H1 (cell line): ENCODE measurements around the gene TBC1D20. TPM values are rescaled to one million over a fixed set of nuclear protein-coding genes. Genes with fewer than 3 reads are reported as not detected.

Source experiments
- CTCF ChIA-PET: fragments of 300-600 bp; sonication (Branson Sonifier 250); formaldehyde crosslinking; loops from one replicate; lab custom pipeline; 2021; ENCODE audit not compliant: partially characterized antibody; lab: Charles Lee
- POLR2A ChIA-PET: fragments of 300-600 bp; sonication (Branson Sonifier 250); formaldehyde crosslinking; loops from one replicate; lab custom pipeline; 2021; ENCODE audit warnings: inconsistent platforms; ENCODE audit not compliant: partially characterized antibody; lab: Charles Lee
- DNase-seq, 2 experiments: peaks; one replicate each; pipeline versions ENCODE4 v3.0.0 to v3.0.0-alpha.2; 2010 to 2022; ENCODE audit warnings: low spot score in 2 of 2, low read depth in 1 of 2, mixed read lengths in 1 of 2
- FAIRE-seq: peaks from 2 replicates; lab custom pipeline; 2011; peaks lifted over from hg19 to GRCh38; lab: Jason Lieb, UNC
- H2AFZ ChIP-seq: 2 replicates; pipeline ENCODE4 v1.8.1; 2012; ENCODE audit warnings: low read length, inconsistent platforms
- H2AK5ac ChIP-seq: 2 replicates; pipeline ENCODE4 v1.6.1; 2013; ENCODE audit warnings: low read depth, low read length
- H2BK120ac ChIP-seq: replicated peaks from 2 replicates; pipeline ENCODE3; 2013; ENCODE audit warnings: low read depth, low read length, inconsistent platforms
- H2BK12ac ChIP-seq: 2 replicates; pipeline ENCODE4 v1.6.1; 2013; ENCODE audit warnings: low read depth, low read length
- H2BK15ac ChIP-seq: 2 replicates; pipeline ENCODE4 v1.6.1; 2013; ENCODE audit warnings: low read length
- H2BK20ac ChIP-seq: 2 replicates; pipeline ENCODE4 v1.6.1; 2013; ENCODE audit warnings: low read length
- H2BK5ac ChIP-seq: 2 replicates; pipeline ENCODE4 v1.6.1; 2013; ENCODE audit warnings: low read depth, low read length
- H3K14ac ChIP-seq: 2 replicates; pipeline ENCODE4 v1.6.1; 2013; ENCODE audit warnings: inconsistent platforms; ENCODE audit not compliant: insufficient read length
- H3K18ac ChIP-seq: 2 replicates; pipeline ENCODE4 v1.6.1; 2013; ENCODE audit warnings: low read length; ENCODE audit errors: extremely low read depth
- H3K23ac ChIP-seq: 2 replicates; pipeline ENCODE4 v1.6.1; 2013; ENCODE audit warnings: inconsistent platforms; ENCODE audit not compliant: insufficient read length
- H3K23me2 ChIP-seq: 2 replicates; pipeline ENCODE4 v1.6.1; 2013; ENCODE audit warnings: low read depth, low read length
- H3K27ac ChIP-seq: 2 replicates; pipeline ENCODE4 v1.6.1; 2011; ENCODE audit warnings: low read depth, low read length, inconsistent platforms
- H3K27me3 ChIP-seq, 4 experiments: replicated peaks in 1 of 4; 1 replicate in 1 of 4; 2 replicates in 3 of 4; pipeline versions ENCODE4 v1.6.1 to v1.8.1; 2011 to 2013; ENCODE audit warnings: low read length in 3 of 4, mild to moderate bottlenecking in 3 of 4, inconsistent platforms in 2 of 4, mixed read lengths in 2 of 4, moderate library complexity in 1 of 4; ENCODE audit not compliant: control insufficient read depth in 3 of 4, insufficient read depth in 3 of 4; ENCODE audit errors: extremely low read depth in 1 of 4
- H3K36me3 ChIP-seq, 4 experiments: 2 replicates each; pipeline versions ENCODE4 v1.6.1 to v1.8.1; 2011 to 2013; ENCODE audit warnings: mild to moderate bottlenecking in 4 of 4, low read length in 3 of 4, moderate library complexity in 2 of 4, control low read depth in 1 of 4, inconsistent platforms in 1 of 4; ENCODE audit not compliant: insufficient read depth in 4 of 4, control insufficient read depth in 2 of 4
- H3K4ac ChIP-seq: replicated peaks from 2 replicates; pipeline ENCODE3; 2013; ENCODE audit warnings: low read length, low read depth, mixed read lengths, inconsistent platforms; ENCODE audit not compliant: insufficient read length
- H3K4me1 ChIP-seq, 4 experiments: replicated peaks in 1 of 4; 1 replicate in 1 of 4; 2 replicates in 3 of 4; pipeline versions ENCODE4 v1.6.1 to v1.8.1; 2011 to 2013; ENCODE audit warnings: low read length in 3 of 4, inconsistent platforms in 2 of 4, mixed read lengths in 1 of 4; ENCODE audit not compliant: insufficient read depth in 4 of 4, control insufficient read depth in 3 of 4
- H3K4me2 ChIP-seq, 2 experiments: 2 replicates each; pipeline versions ENCODE4 v1.6.1 to v1.8.1; 2011 to 2013; ENCODE audit warnings: low read depth in 2 of 2, low read length in 2 of 2, control low read depth in 1 of 2, inconsistent platforms in 1 of 2, mild to moderate bottlenecking in 1 of 2; ENCODE audit not compliant: insufficient read depth in 1 of 2
- H3K4me3 ChIP-seq, 4 experiments: fragments of 200-600, 300-600 bp in 1 of 4; sonication (generic), shearing (Covaris generic), sonication (Bioruptor Twin) in 1 of 4; 2 replicates each; pipeline versions ENCODE4 v1.5.1 to v1.8.1; 2011 to 2016; ENCODE audit warnings: low read length in 4 of 4, low read depth in 3 of 4, control low read depth in 2 of 4, inconsistent platforms in 2 of 4, mild to moderate bottlenecking in 2 of 4, mixed read lengths in 1 of 4, moderate library complexity in 1 of 4; ENCODE audit not compliant: insufficient read depth in 2 of 4; ENCODE audit errors: extremely low read depth in 1 of 4
- H3K56ac ChIP-seq: replicated peaks from 2 replicates; pipeline ENCODE3; 2013; ENCODE audit warnings: low read depth, mild to moderate bottlenecking, mixed read lengths, low read length, inconsistent platforms; ENCODE audit not compliant: insufficient read length
- H3K79me1 ChIP-seq: 2 replicates; pipeline ENCODE4 v1.6.1; 2013; ENCODE audit warnings: low read depth, low read length, control low read depth
- H3K79me2 ChIP-seq, 2 experiments: 2 replicates each; pipeline versions ENCODE4 v1.6.1 to v1.8.1; 2012 to 2013; ENCODE audit warnings: low read length in 2 of 2, mild to moderate bottlenecking in 2 of 2, inconsistent platforms in 1 of 2; ENCODE audit not compliant: insufficient read depth in 2 of 2, control insufficient read depth in 1 of 2
- H3K9ac ChIP-seq, 4 experiments: replicated peaks in 1 of 4; 1 replicate in 1 of 4; 2 replicates in 3 of 4; pipeline versions ENCODE4 v1.6.1 to v1.8.1; 2011 to 2013; ENCODE audit warnings: low read depth in 3 of 4, low read length in 3 of 4, control low read depth in 2 of 4, mild to moderate bottlenecking in 2 of 4, moderate library complexity in 2 of 4, inconsistent platforms in 1 of 4; ENCODE audit errors: extremely low read depth in 1 of 4
- H3K9me3 ChIP-seq, 2 experiments: 2 replicates each; pipeline versions ENCODE4 v1.6.1 to v1.8.1; 2012 to 2013; ENCODE audit warnings: mild to moderate bottlenecking in 2 of 2, moderate library complexity in 2 of 2, control low read depth in 1 of 2, inconsistent platforms in 1 of 2, low read depth in 1 of 2, low read length in 1 of 2, mixed read lengths in 1 of 2; ENCODE audit not compliant: insufficient read depth in 2 of 2
- H4K20me1 ChIP-seq, 2 experiments: replicated peaks in 1 of 2; 2 replicates each; pipeline versions ENCODE3 to v1.8.1; 2011 to 2013; ENCODE audit warnings: inconsistent platforms in 2 of 2, low read length in 2 of 2, mild to moderate bottlenecking in 1 of 2; ENCODE audit not compliant: insufficient read depth in 2 of 2, control insufficient read depth in 1 of 2
- H4K5ac ChIP-seq: 2 replicates; pipeline ENCODE4 v1.6.1; 2013; ENCODE audit warnings: low read length, low read depth, mixed read lengths, inconsistent platforms; ENCODE audit not compliant: insufficient read length
- H4K8ac ChIP-seq: 2 replicates; pipeline ENCODE4 v1.8.0; 2013; ENCODE audit warnings: mild to moderate bottlenecking, moderate library complexity, low read length, inconsistent platforms; ENCODE audit not compliant: insufficient read depth; ENCODE audit errors: extremely low read depth
- H4K91ac ChIP-seq: replicated peaks from 2 replicates; pipeline ENCODE3; 2013; ENCODE audit warnings: low read length, mixed read lengths, inconsistent platforms; ENCODE audit not compliant: insufficient read length
- HDAC6 ChIP-seq: IDR thresholded peaks from one replicate; pipeline ENCODE4 v1.7.1; 2012; ENCODE audit warnings: low read depth, mild to moderate bottlenecking, inconsistent platforms, low read length, moderate library complexity
- POLR2A ChIP-seq, 2 experiments: IDR thresholded peaks; 1 replicate in 1 of 2; 2 replicates in 1 of 2; pipeline ENCODE4 v1.6.1; 2011; ENCODE audit warnings: low read depth in 2 of 2, low read length in 2 of 2, mild to moderate bottlenecking in 2 of 2; ENCODE audit errors: control extremely low read depth in 1 of 2
- WGBS, 2 experiments: shearing (Covaris generic) in 1 of 2; methylation state at CpG; one replicate each; pipeline versions ENCODE4 v1.1.6 to v1.1.7; 2013 to 2015; ENCODE audit warnings: low lambda C conversion rate in 2 of 2, mixed read lengths in 2 of 2, inconsistent platforms in 1 of 2, low coverage in 1 of 2, missing lambda C conversion rate in 1 of 2; ENCODE audit not compliant: insufficient replicate concordance in 2 of 2, insufficient coverage in 1 of 2, insufficient read length in 1 of 2; ENCODE audit errors: extremely low coverage in 1 of 2, missing lambda C conversion rate in 1 of 2; 5-methylcytosine and 5-hydroxymethylcytosine counted together
- polyA plus RNA-seq, 7 experiments: library from polyadenylated mRNA; depleted of rRNA in 3 of 7; stranded (reverse) in 5 of 7; unstranded in 2 of 7; fragments of >200 nt in 5 of 7; fragments of 200-250 nt in 2 of 7; gene quantifications; 1 replicate in 5 of 7; 2 replicates in 1 of 7; 4 replicates in 1 of 7; pipeline versions ENCODE4 v1.2.1 to v1.2.3, GENCODE V29; 2011 to 2013; ENCODE audit warnings: missing spikeins in 2 of 7, mixed read lengths in 2 of 7
- total RNA-seq: library from RNA; stranded (reverse); fragmentation: NEBNext Ultra II Directional; extraction: Animal tissue kit (Norgen Biotek cat#: 25700); gene quantifications from 2 replicates; pipeline ENCODE4 v1.2.1, GENCODE V29; 2021

The TBC1D20 gene
- total and polyA plus RNA-seq, 2 of the 8 experiments (the other 6 are each of a cell fraction or from before 2014, with no cell fraction given): 14.5 to 17.1 TPM

GRCh38 chr20:433300-433975 is 28.9 kb downstream of the TBC1D20 start:
- H4K20me1 ChIP-seq: peaks cover 9 to 42% of the 10 kb centered on the region in 2 experiments
- no peaks in the 10 kb centered on the region for H3K79me1 ChIP-seq
- H3K27me3 ChIP-seq: peaks cover 0 to 11% (median 3%) of the 10 kb centered on the region in 4 experiments; a peak in 4 of 7 replicates
- no peaks in the 10 kb centered on the region for H3K79me2 ChIP-seq
- no peaks in the 10 kb centered on the region for H3K9me3 ChIP-seq
- H3K56ac ChIP-seq: no peak overlapping the region
- no peak overlapping the region for H2BK20ac ChIP-seq
- H3K36me3 ChIP-seq: peaks cover 7 to 31% (median 14%) of the 10 kb centered on the region in 4 experiments; a peak in 6 of 8 replicates
- H2AK5ac ChIP-seq: no peak overlapping the region
- no peak overlapping the region for H3K23ac ChIP-seq
- H2BK15ac ChIP-seq: no peak overlapping the region
- no peaks in the 10 kb centered on the region for H3K23me2 ChIP-seq
- H3K4me3 ChIP-seq: no peak overlapping the region
- no peak overlapping the region for H2BK120ac ChIP-seq
- H2AFZ ChIP-seq: no peak overlapping the region
- H3K27ac ChIP-seq: no peak overlapping the region
- 87% methylated on average over 12 of the region's 12 CpGs; no CpG with 5 or more reads in 1 of the 2 experiments for WGBS, 2 experiments
- ChIA-PET POLR2A (interaction anchor here (1.4 to 2.4 kb wide), 6 partner anchors 11 to 110 kb away, joined by 3 to 11 read pairs (median 5); partner anchors contain the start of genes CSNK2A1 and TBC1D20), CTCF (interaction anchor here (1.1 to 3.8 kb wide), 5 partner anchors 26 to 332 kb away, joined by 3 to 52 read pairs (median 9); no protein-coding TSS in a partner anchor)
- no peak overlapping the region for H3K9ac ChIP-seq
- FAIRE-seq: no peak
- H3K4me2 ChIP-seq: peak overlapping the region in 1 of 2 experiments; percentile 43; a peak in 1 of 4 replicates
- H3K4me1 ChIP-seq: peaks cover 0 to 13% (median 5%) of the 10 kb centered on the region in 4 experiments; a peak in 6 of 7 replicates
- no peak overlapping the region for H4K5ac ChIP-seq
- no peak overlapping the region for H3K14ac ChIP-seq
- H4K8ac ChIP-seq: no peak overlapping the region; the same call in 1 of the 2 replicates
- no peak overlapping the region for H2BK5ac ChIP-seq
- no peak for DNase-seq
- no peak overlapping the region for H3K4ac ChIP-seq
- H4K91ac ChIP-seq: no peak overlapping the region
- no peak overlapping the region for H2BK12ac ChIP-seq
- H3K18ac ChIP-seq: no peak overlapping the region
- TF ChIP-seq HDAC6 (no peak), POLR2A (IDR thresholded peaks at IDR 0.05; ENCODE audit: control extremely low read depth in 1 of 2, low read depth in 2 of 2, low read length in 2 of 2) (peak in 1 of 2 experiments; percentile 58; a peak in 1 of 3 replicates)
- TF ChIP-seq, all 59 proteins: peak for 1
